Central memory CD8-positive, alpha-beta T cell (primary cell): ENCODE results near the gene MLANA.

Experiments used
- ATAC-seq: fragments of 150-1000 bp; cut with Tn5 transposase; replicated peaks from 2 replicates; pipeline ENCODE4 v1.10.0; 2022; ENCODE audit warnings: mild to moderate bottlenecking, moderate FRiP score, moderate number of reproducible peaks; ENCODE audit not compliant: poor library complexity, severe bottlenecking; ENCODE audit errors: extremely low read depth
- DNase-seq, 2 donors: peaks; one replicate each; pipeline ENCODE4 v3.0.0; 2021; ENCODE audit warnings: low spot score in 2 of 2
- H3K27ac Mint-ChIP-seq: one replicate; pipeline ENCODE4 v1.8.0; 2022; ENCODE audit warnings: low read depth, mild to moderate bottlenecking, moderate library complexity, mixed read lengths
- H3K27me3 Mint-ChIP-seq: one replicate; pipeline ENCODE4 v1.8.0; 2022; ENCODE audit warnings: mixed read lengths
- H3K36me3 Mint-ChIP-seq: one replicate; pipeline ENCODE4 v1.8.0; 2022; ENCODE audit warnings: mild to moderate bottlenecking, moderate library complexity, mixed read lengths; ENCODE audit not compliant: insufficient read depth
- H3K4me1 Mint-ChIP-seq: one replicate; pipeline ENCODE4 v1.8.0; 2022; ENCODE audit warnings: mixed read lengths
- H3K4me3 Mint-ChIP-seq: one replicate; pipeline ENCODE4 v1.8.0; 2022; ENCODE audit warnings: mild to moderate bottlenecking, moderate library complexity, mixed read lengths
- H3K9me3 Mint-ChIP-seq: one replicate; pipeline ENCODE4 v1.8.0; 2022; ENCODE audit warnings: mixed read lengths

The MLANA gene

GRCh38 chr9:5957166-5957565 lies 66.5 kb downstream of the MLANA start:
- H3K27me3 Mint-ChIP-seq, result no peaks in the 10 kb centered on the region
- H3K9me3 Mint-ChIP-seq, result no peaks in the 10 kb centered on the region
- ATAC-seq, result no peak
- H3K4me3 Mint-ChIP-seq, result no peak overlapping the region
- peaks cover 5% of the 10 kb centered on the region for H3K36me3 Mint-ChIP-seq
- peaks cover 11% of the 10 kb centered on the region for H3K4me1 Mint-ChIP-seq
- no peak for DNase-seq
- H3K27ac Mint-ChIP-seq, result peak overlapping the region; percentile 6

GRCh38 chr9:5958273-5958672 lies 67.6 kb downstream of the MLANA start:
- peaks cover 11% of the 10 kb centered on the region for H3K4me1 Mint-ChIP-seq
- ATAC-seq (no peak), DNase-seq (no peak)
- H3K4me3 Mint-ChIP-seq, result no peak overlapping the region
- H3K36me3 Mint-ChIP-seq, result peaks cover 5% of the 10 kb centered on the region
- H3K27ac Mint-ChIP-seq, result no peak overlapping the region
- no peaks in the 10 kb centered on the region for H3K27me3 Mint-ChIP-seq
- H3K9me3 Mint-ChIP-seq, result no peaks in the 10 kb centered on the region
